Vagina (tissue), 2 donors: Measurements from ENCODE around the gene TTC33.

Experiments
- POLR2A ChIP-seq, 2 donors: fragments of 450-650 bp; IDR thresholded peaks; one replicate each; pipeline ENCODE4 v1.6.1; 2017; ENCODE audit warnings: antibody characterized with exemption in 2 of 2, mild to moderate bottlenecking in 2 of 2, moderate library complexity in 2 of 2
- POLR2AphosphoS5 ChIP-seq, 2 donors: sonication (generic); formaldehyde crosslinking; IDR thresholded peaks; one replicate each; pipeline ENCODE4 v1.9.0; 2017; ENCODE audit warnings: antibody characterized with exemption in 2 of 2, mild to moderate bottlenecking in 2 of 2, low read depth in 1 of 2; ENCODE audit not compliant: insufficient read depth in 1 of 2
- TF ChIP-seq, protein P1 (sequence below), 3 experiments: fragments of 450-650 bp in 2 of 3; fragments of 200-600 bp in 1 of 3; sonication (generic) in 1 of 3; IDR thresholded peaks; one replicate each; pipeline ENCODE4 v1.5.1; 2017 to 2019; ENCODE audit warnings: antibody characterized with exemption in 3 of 3, mild to moderate bottlenecking in 2 of 3, moderate library complexity in 2 of 3

DNA sequence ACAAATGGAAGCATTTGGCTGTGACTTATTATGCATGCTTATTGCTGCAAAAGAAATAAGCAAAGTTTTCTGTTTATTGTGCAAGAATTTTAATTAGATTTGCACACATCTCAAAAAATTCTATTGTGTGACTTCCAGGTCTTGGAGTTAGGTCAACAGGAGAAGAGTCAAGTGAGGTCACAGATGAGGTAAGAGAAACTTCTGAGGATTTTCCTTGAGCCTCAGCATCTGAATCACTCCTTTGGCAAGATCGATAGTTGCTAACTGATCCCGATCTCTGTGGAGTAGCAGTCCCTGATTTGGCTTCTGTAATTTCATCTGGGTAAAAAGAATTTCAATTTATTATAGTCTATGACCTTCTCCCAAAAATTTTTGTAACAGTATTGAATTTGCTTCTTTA, 6.9 kb upstream of the TTC33 start:
- TF ChIP-seq POLR2AphosphoS5 (IDR thresholded peaks at IDR 0.05; ENCODE audit: insufficient read depth in 1 of 2, low read depth in 1 of 2) (no peak), POLR2A (IDR thresholded peaks at IDR 0.05) (no peak)
- TF ChIP-seq, protein P1, sequence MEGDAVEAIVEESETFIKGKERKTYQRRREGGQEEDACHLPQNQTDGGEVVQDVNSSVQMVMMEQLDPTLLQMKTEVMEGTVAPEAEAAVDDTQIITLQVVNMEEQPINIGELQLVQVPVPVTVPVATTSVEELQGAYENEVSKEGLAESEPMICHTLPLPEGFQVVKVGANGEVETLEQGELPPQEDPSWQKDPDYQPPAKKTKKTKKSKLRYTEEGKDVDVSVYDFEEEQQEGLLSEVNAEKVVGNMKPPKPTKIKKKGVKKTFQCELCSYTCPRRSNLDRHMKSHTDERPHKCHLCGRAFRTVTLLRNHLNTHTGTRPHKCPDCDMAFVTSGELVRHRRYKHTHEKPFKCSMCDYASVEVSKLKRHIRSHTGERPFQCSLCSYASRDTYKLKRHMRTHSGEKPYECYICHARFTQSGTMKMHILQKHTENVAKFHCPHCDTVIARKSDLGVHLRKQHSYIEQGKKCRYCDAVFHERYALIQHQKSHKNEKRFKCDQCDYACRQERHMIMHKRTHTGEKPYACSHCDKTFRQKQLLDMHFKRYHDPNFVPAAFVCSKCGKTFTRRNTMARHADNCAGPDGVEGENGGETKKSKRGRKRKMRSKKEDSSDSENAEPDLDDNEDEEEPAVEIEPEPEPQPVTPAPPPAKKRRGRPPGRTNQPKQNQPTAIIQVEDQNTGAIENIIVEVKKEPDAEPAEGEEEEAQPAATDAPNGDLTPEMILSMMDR (IDR thresholded peaks at IDR 0.05) = no peak
